GM19351 (cell line): ENCODE results near the gene CHI3L1.

ENCODE experiments used
- ATAC-seq: cut with Tn5 transposase; IDR thresholded peaks from one replicate; pipeline ENCODE4 v1.9.1; 2021; ENCODE audit warnings: mild to moderate bottlenecking, moderate library complexity; ENCODE audit not compliant: unreplicated experiment

Gene CHI3L1

DNA sequence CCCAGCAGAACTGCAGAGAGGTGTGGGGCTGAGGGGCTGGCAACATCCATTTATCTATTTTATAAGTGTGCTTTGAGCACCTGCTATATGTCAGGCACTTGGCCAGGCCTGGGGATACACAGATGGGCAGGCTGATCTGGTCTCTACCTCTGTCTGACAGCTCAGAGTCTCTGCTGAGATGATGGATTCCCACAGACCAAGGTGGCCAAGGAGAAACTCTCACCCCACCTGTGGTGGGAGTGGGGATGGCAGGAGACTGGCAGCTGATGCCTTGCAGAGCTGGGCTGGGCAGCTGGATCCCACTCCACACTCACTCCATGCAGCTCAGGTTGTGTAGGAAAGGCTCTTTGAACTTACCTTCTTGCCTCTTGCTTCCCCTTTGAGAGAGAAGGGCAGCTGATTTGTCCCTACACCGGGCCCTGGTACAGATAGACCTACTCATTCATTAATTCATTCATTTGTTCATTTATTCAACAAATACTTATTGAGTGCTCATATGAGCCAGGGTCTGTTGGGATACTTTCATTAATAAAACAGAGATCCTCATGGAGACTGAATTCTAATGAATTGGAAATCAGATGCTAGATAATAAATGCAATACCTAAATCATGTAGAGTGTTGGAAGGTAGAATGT is 50.0 kb downstream of the CHI3L1 start:
- no peak for ATAC-seq

GRCh38 chr1:203135636-203136305 is 50.7 kb downstream of the CHI3L1 start:
- ATAC-seq = no peak

GRCh38 chr1:203133970-203134725 is 52.4 kb downstream of the CHI3L1 start:
- ATAC-seq = no peak

- ATAC-seq = no peak
Observed at GRCh38 chr1:203131548-203132200, 54.8 kb downstream of the CHI3L1 start.

DNA sequence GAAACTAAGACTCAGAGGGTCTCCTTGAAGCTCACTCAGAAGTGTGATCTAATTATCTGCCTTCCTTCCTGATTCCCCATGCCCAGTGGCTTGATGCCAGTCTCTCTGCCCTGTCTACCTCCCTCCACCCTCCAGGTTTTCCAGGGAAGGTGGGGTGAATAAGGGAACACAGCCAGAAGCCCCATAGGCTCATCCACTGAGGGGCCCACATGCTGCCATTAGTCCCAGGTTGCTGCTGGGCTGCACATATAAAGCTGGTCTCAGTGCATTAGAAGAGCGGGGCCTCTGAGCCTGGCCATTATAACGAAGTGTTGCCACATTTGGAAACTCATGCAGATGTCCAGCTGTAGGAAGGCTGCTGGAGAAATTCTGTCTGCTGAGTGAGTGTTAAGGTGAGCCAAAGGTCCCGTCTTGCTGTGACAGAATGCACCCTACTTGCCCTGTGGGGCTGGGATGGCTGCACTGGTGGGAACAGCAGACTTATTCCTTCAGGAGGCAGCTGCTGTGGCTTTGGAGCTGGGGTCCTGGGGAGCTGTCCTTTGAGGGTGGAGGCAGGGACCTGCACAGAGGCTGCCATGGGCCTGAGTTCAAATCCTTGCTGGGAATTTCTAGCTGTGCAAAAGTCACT is 56.0 kb downstream of the CHI3L1 start:
- no peak for ATAC-seq

GRCh38 chr1:203129501-203130231 is 56.8 kb downstream of the CHI3L1 start:
- no peak for ATAC-seq
